Activated CD4-positive, alpha-beta T cell treated with anti-CD3 and anti-CD28 coated beads for 1 hour (primary cell): ENCODE measurements around the gene GCHFR.

ENCODE experiments used
- DNase-seq: peaks from one replicate; pipeline ENCODE4 v3.0.0-alpha.2; 2020

GCHFR gene

GRCh38 chr15:40815042-40815698, 51.3 kb downstream of the GCHFR start:
- DNase-seq: no peak
